HG03060 (cell line): ENCODE data around the gene ANKRD10.
A peak's percentile ranks its signal among the peaks of the same experiment; 100 is the strongest.

Experiments
- ATAC-seq: cut with Tn5 transposase; IDR thresholded peaks from one replicate; pipeline ENCODE4 v1.9.1; 2021; ENCODE audit warnings: low read depth, moderate number of reproducible peaks; ENCODE audit not compliant: unreplicated experiment

The ANKRD10 gene

GRCh38 chr13:110916301-110917142 is 1.7 kb upstream of the ANKRD10 start:
- no peak for ATAC-seq

GRCh38 chr13:110915874-110916206 is 971 bp upstream of the ANKRD10 start:
- no peak for ATAC-seq

GRCh38 chr13:110914331-110915056 is 375 bp downstream of the ANKRD10 start:
- ATAC-seq: peak; percentile 12

GRCh38 chr13:110914081-110914330 is 863 bp downstream of the ANKRD10 start:
- no peak for ATAC-seq

GRCh38 chr13:110913322-110914080 is 1.4 kb downstream of the ANKRD10 start:
- no peak for ATAC-seq

- no peak for ATAC-seq
Observed at GRCh38 chr13:110912651-110913051, 2.2 kb downstream of the ANKRD10 start.

GRCh38 chr13:110911880-110912279 is 3.0 kb downstream of the ANKRD10 start:
- ATAC-seq: no peak

GRCh38 chr13:110910013-110910890 is 4.6 kb downstream of the ANKRD10 start:
- ATAC-seq: no peak

GRCh38 chr13:110907951-110908898 is 6.6 kb downstream of the ANKRD10 start:
- ATAC-seq: no peak

- ATAC-seq: no peak
Observed at GRCh38 chr13:110907301-110907700, 7.6 kb downstream of the ANKRD10 start.

GRCh38 chr13:110904748-110905147 is 10.1 kb downstream of the ANKRD10 start:
- ATAC-seq: no peak

GRCh38 chr13:110902370-110902769 is 12.5 kb downstream of the ANKRD10 start:
- no peak for ATAC-seq

GRCh38 chr13:110897521-110897920 is 17.3 kb downstream of the ANKRD10 start:
- ATAC-seq: no peak

GRCh38 chr13:110897014-110897413 is 17.9 kb downstream of the ANKRD10 start:
- ATAC-seq: no peak

- no peak for ATAC-seq
Observed at GRCh38 chr13:110894086-110894485, 20.8 kb downstream of the ANKRD10 start.

- ATAC-seq: no peak
Observed at GRCh38 chr13:110893571-110893970, 21.3 kb downstream of the ANKRD10 start.

GRCh38 chr13:110890279-110891165 is 24.3 kb downstream of the ANKRD10 start:
- no peak for ATAC-seq

- ATAC-seq: no peak
Observed at GRCh38 chr13:110888390-110888789, 26.5 kb downstream of the ANKRD10 start.
